ENCODE results near the gene PDP2. TPM values are rescaled to one million over a fixed set of nuclear protein-coding genes. Genes with fewer than 3 reads are reported as not detected.

PDP2 gene
- polyA plus RNA-seq, 1 of the 3 experiments (the other 2 are of a cell fraction): 4.7 TPM

GRCh38 chr16:66911112-66911511 is 30.8 kb downstream of the PDP2 start:
- WGBS (ENCODE audit: low lambda C conversion rate): 46% methylated on average over 2 of the region's 5 CpGs
- H3F3A ChIP-seq (replicated peaks; ENCODE audit: insufficient read depth): no peaks in the 10 kb centered on the region
- no peaks in the 10 kb centered on the region for H3K9me3 ChIP-seq
- ChIA-PET POLR2A (no interaction called here), CTCF (interaction anchor here (1.2 to 5.7 kb wide), 7 partner anchors 8 to 50 kb away, joined by 3 to 40 read pairs (median 8); partner anchors contain the start of genes CDH16, CES3 and RRAD)
- no peak overlapping the region for H3K27ac ChIP-seq (ENCODE audit: low read depth in 2 of 2, low read length in 1 of 2)
- H4K20me1 ChIP-seq (ENCODE audit: insufficient read depth): no peaks in the 10 kb centered on the region
- no peak overlapping the region for H3K4me2 ChIP-seq
- no peaks in the 10 kb centered on the region for H3K9me2 ChIP-seq
- no peaks in the 10 kb centered on the region for H3K36me3 ChIP-seq (replicated peaks in 1 of 2; ENCODE audit: control insufficient read depth in 1 of 2, insufficient read depth in 2 of 2, low read length in 1 of 2)
- DNase-seq: no peak
- no peak overlapping the region for H2AFZ ChIP-seq (ENCODE audit: low read depth)
- TF ChIP-seq MXI1 (IDR thresholded peaks at IDR 0.05; ENCODE audit: low read depth, low read length): no peak
- H3K4me1 ChIP-seq (ENCODE audit: control insufficient read depth in 1 of 2, insufficient read depth in 2 of 2, low read depth in 1 of 2, low read length in 1 of 2): no peaks in the 10 kb centered on the region
- H3K27me3 ChIP-seq (ENCODE audit: insufficient read depth): no peaks in the 10 kb centered on the region
- H3K4me3 ChIP-seq (ENCODE audit: low read depth in 2 of 2, low read length in 1 of 2): no peak overlapping the region
- H3K9ac ChIP-seq: no peak overlapping the region
- no peaks in the 10 kb centered on the region for H3K79me2 ChIP-seq (ENCODE audit: insufficient read depth)

DNA sequence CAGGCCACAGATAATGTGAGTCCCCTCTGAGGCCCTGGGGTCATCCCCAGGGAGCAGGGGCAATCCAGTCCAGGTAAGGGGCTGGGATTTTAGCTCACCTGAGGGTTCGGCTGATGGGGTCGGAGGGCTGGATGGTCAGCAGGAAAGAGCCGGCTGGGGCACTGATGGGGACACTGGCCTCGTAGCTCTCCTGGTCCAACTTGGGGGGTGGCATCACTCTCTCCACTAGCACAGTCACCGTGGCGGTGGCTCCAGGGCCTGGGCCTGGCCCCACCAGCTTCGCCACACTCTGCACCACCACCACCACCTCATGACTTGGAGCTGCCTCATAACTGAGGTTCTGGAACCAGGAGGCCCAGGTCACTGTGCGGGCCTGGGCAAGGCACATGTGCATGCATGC is 31.5 kb downstream of the PDP2 start:
- Histone ChIP-seq H3K9me2 (no peaks in the 10 kb centered on the region), H3K4me3 (ENCODE audit: low read depth in 2 of 2, low read length in 1 of 2) (no peak overlapping the region), H3K27me3 (ENCODE audit: insufficient read depth) (no peaks in the 10 kb centered on the region), H3K27ac (ENCODE audit: low read depth in 2 of 2, low read length in 1 of 2) (no peak overlapping the region), H3K4me1 (ENCODE audit: control insufficient read depth in 1 of 2, insufficient read depth in 2 of 2, low read depth in 1 of 2, low read length in 1 of 2) (no peaks in the 10 kb centered on the region), H3K36me3 (replicated peaks in 1 of 2; ENCODE audit: control insufficient read depth in 1 of 2, insufficient read depth in 2 of 2, low read length in 1 of 2) (no peaks in the 10 kb centered on the region), H3F3A (replicated peaks; ENCODE audit: insufficient read depth) (no peaks in the 10 kb centered on the region), H3K79me2 (ENCODE audit: insufficient read depth) (no peaks in the 10 kb centered on the region), H2AFZ (ENCODE audit: low read depth) (no peak overlapping the region), H3K4me2 (no peak overlapping the region), H3K9me3 (no peaks in the 10 kb centered on the region), H4K20me1 (ENCODE audit: insufficient read depth) (no peaks in the 10 kb centered on the region), H3K9ac (no peak overlapping the region)
- TF ChIP-seq TCF12 (IDR thresholded peaks at IDR 0.05) (no peak), RCOR1 (IDR thresholded peaks at IDR 0.05; ENCODE audit: low read length) (no peak), JUND (IDR thresholded peaks at IDR 0.05) (no peak), EP300 (IDR thresholded peaks at IDR 0.05; ENCODE audit: borderline replicate concordance in 1 of 2, low read depth in 1 of 2, low read length in 1 of 2) (no peak), RAD21 (IDR thresholded peaks at IDR 0.05; ENCODE audit: low read length) (no peak)
- TF ChIP-seq, protein P1, sequence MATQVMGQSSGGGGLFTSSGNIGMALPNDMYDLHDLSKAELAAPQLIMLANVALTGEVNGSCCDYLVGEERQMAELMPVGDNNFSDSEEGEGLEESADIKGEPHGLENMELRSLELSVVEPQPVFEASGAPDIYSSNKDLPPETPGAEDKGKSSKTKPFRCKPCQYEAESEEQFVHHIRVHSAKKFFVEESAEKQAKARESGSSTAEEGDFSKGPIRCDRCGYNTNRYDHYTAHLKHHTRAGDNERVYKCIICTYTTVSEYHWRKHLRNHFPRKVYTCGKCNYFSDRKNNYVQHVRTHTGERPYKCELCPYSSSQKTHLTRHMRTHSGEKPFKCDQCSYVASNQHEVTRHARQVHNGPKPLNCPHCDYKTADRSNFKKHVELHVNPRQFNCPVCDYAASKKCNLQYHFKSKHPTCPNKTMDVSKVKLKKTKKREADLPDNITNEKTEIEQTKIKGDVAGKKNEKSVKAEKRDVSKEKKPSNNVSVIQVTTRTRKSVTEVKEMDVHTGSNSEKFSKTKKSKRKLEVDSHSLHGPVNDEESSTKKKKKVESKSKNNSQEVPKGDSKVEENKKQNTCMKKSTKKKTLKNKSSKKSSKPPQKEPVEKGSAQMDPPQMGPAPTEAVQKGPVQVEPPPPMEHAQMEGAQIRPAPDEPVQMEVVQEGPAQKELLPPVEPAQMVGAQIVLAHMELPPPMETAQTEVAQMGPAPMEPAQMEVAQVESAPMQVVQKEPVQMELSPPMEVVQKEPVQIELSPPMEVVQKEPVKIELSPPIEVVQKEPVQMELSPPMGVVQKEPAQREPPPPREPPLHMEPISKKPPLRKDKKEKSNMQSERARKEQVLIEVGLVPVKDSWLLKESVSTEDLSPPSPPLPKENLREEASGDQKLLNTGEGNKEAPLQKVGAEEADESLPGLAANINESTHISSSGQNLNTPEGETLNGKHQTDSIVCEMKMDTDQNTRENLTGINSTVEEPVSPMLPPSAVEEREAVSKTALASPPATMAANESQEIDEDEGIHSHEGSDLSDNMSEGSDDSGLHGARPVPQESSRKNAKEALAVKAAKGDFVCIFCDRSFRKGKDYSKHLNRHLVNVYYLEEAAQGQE (IDR thresholded peaks at IDR 0.05; ENCODE audit: low read depth, low read length): no peak
- 88% methylated on average over 3 of the region's 8 CpGs for WGBS (ENCODE audit: low lambda C conversion rate)
- ChIA-PET CTCF (interaction anchor here (1.1 to 5.7 kb wide), 4 partner anchors 14 to 44 kb away, joined by 3 to 40 read pairs (median 6); partner anchors contain the start of gene RRAD), POLR2A (no interaction called here)
- no peak for DNase-seq

DNA sequence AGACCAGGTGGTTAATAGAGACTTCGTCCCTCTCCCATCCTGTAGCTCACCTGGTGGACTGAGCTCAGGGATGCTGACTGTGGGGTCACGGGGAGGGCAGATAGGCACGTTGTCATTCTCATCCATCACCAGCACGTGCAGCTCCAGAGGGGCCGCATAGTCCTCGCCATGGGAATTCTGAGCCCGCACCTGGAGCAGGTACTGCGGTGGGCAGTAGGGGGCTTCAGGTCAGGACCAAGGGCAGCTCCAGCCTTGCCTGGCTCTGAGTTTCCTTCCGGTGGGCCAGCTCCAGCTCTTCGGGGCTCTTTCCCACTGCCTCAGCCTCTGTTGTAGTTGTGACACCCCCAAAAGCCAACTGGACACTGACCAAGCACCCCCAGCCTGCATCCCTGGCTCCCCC is 32.8 kb downstream of the PDP2 start:
- Histone ChIP-seq H3K27me3 (ENCODE audit: insufficient read depth) (no peaks in the 10 kb centered on the region), H3K9me3 (no peaks in the 10 kb centered on the region), H2AFZ (ENCODE audit: low read depth) (no peak overlapping the region), H3K9me2 (no peaks in the 10 kb centered on the region), H3K9ac (no peak overlapping the region), H3K4me3 (ENCODE audit: low read depth in 2 of 2, low read length in 1 of 2) (no peak overlapping the region), H3K4me2 (no peak overlapping the region), H3K4me1 (ENCODE audit: control insufficient read depth in 1 of 2, insufficient read depth in 2 of 2, low read depth in 1 of 2, low read length in 1 of 2) (no peaks in the 10 kb centered on the region), H3K27ac (ENCODE audit: low read depth in 2 of 2, low read length in 1 of 2) (no peak overlapping the region), H3K36me3 (replicated peaks in 1 of 2; ENCODE audit: control insufficient read depth in 1 of 2, insufficient read depth in 2 of 2, low read length in 1 of 2) (no peaks in the 10 kb centered on the region), H3K79me2 (ENCODE audit: insufficient read depth) (no peaks in the 10 kb centered on the region), H4K20me1 (ENCODE audit: insufficient read depth) (no peaks in the 10 kb centered on the region), H3F3A (replicated peaks; ENCODE audit: insufficient read depth) (no peaks in the 10 kb centered on the region)
- 67% methylated on average over 6 of the region's 10 CpGs for WGBS (ENCODE audit: low lambda C conversion rate)
- no peak for TF ChIP-seq TEAD4 (IDR thresholded peaks at IDR 0.05; ENCODE audit: borderline replicate concordance, insufficient read depth)
- TF ChIP-seq, protein P1 (IDR thresholded peaks at IDR 0.05; ENCODE audit: low read depth, low read length): peak; percentile 75
- no peak for TF ChIP-seq CTCF (IDR thresholded peaks at IDR 0.05)
- no peak for DNase-seq
- POLR2A ChIA-PET: interaction anchor here (0.7 kb wide), 1 partner anchor 716 kb away, joined by 3 read pairs; no protein-coding TSS in a partner anchor
- CTCF ChIA-PET: interaction anchor here (0.7 to 5.7 kb wide), 6 partner anchors 13 to 257 kb away, joined by 3 to 40 read pairs (median 3); partner anchors contain the start of genes CES3, NOL3 and RRAD
